ENCODE results near the gene SPSB1.
"Not testable (repeated sequence)": the region's sequence is repeated elsewhere in the genome, so short reads cannot be mapped to it uniquely, and the experiment has no call there.

Gene SPSB1

DNA sequence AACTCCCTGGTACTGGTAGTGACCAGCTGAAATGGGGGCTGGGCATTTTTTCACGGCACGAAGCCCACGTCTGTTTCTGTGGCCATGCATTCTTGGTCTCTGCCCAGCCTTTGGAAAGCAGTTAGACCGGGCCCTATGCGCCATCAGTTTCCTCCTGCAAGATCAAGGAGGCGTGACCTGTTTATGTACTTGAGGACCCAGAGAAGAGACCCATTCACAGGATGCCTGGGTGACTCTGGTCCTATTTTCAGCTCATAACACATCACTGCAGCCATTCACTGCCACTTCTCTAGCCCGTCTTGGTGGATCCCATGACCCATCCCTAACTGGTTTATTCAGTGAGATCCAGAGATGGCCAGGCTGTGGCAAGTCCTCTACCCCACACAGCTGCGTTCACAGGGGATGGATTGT is 70.4 kb downstream of the SPSB1 start:
- no peak for DNase-seq (ENCODE audit: low read depth in 2 of 2)

DNA sequence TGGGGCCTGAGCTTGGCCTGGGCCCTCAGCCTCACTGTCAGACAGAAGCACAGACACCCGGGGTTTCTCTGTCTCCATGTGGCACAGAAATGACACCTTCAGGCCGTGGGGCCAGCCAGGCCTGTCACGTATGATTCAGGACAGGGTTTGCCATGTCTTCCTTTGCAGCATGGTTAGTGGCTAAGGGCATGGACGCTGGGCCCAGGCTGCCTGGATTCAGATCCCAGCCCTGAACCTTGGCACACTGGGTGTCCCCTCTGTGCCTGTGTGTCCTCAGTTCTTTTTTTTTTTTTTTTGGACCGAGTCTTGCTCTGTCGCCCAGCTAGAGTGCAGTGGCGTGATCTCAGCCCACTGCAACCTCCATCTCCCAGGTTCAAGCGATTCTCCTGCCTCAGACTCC is 73.6 kb downstream of the SPSB1 start:
- DNase-seq (ENCODE audit: low read depth in 2 of 2) = no peak

GRCh38 chr1:9366943-9367780 is 74.5 kb downstream of the SPSB1 start:
- DNase-seq (ENCODE audit: low read depth in 2 of 2) = no peak

- DNase-seq (ENCODE audit: low read depth in 2 of 2) = no peak
These were observed 75.1 kb downstream of the SPSB1 start for GRCh38 chr1:9367806-9368205.

GRCh38 chr1:9368356-9368755 is 75.7 kb downstream of the SPSB1 start:
- no peak for DNase-seq (ENCODE audit: low read depth in 2 of 2)

DNA sequence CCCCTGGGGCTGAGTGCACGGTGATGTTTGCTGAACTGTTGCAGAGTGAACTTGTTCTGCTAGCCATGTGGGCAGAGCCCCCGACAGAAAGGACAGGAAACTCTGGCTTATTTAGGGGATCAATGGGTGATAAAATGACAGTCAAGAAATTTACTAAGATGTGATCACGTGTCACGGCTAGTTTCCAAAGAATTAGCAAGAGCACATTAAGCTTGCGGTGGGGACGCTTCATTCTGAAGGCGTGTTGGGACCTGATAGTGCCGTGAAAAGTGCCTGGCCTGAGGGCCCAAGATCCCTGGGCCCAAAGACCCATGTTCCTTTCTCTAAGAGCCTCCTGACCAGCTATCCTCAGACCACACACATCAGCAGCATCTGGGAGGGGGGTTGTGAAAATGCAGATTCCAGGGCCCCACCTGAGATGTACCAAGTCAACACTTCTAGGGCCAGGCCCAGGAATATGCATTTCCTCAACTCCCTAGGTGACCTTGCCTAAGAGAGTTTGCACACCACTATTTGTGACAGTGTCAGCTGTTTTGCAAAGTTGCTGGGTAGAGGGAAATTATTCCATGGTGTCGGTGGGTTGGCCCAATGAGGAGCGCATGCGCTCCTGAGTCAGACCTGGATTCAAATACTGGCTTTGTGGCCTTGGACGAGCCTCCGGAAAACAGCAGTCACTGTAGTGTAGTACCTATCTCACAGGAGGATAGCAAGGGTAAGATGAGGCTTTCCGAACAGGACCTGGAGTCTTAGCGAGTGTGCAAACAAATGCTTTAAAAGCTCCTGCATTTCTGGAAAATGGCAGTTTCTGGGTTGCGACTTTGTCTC is 77.5 kb downstream of the SPSB1 start:
- DNase-seq (ENCODE audit: low read depth in 2 of 2) = no peak

DNA sequence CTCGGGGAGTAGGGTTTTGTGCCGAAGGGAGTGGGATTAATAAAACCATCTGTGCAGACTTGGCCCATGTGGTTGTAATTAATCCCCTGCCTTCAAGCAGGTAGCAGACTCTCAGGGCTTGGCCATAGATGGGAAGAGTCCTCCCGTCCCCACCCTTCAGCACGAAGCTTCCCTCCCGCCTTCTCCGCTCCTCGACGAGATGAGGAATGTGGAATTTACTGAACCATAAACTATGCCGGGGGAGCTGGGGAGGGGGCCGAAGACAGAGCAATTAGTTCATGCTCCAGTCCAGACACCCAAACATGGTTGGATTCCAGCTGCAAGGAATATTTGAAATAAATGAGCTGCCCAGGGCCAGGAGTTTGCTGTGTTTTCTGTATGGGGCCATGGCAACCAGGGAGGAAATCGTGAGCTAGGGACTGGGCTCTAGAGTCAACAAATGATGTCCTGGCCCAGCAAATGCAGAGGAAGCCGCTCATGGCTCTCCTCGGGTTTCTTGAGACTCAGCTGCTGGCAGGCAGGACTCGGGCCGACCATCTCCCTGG is 78.8 kb downstream of the SPSB1 start:
- DNase-seq (ENCODE audit: low read depth in 2 of 2) = no peak

- DNase-seq (ENCODE audit: low read depth in 2 of 2) = no peak
These were observed 79.3 kb downstream of the SPSB1 start for GRCh38 chr1:9371951-9372350.

DNA sequence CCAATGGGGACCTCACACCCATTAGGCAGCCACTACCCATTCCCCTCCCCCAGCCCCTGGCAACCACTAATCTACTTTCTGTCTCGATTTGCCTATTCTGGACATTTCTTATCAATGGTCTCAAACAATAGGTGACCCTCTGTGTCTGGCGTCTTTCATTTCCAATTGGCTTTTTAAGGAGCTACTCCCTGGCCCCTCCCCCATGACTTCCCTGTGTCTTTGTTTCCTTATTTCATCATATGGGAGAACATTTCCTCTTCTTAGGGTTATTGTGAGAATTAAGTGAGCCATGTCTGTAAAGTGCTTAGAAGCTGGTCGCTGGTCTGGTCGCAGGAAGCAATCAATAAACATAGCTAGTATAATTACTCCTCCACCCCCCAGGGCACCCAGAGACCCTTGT is 80.9 kb downstream of the SPSB1 start:
- no peak for DNase-seq (ENCODE audit: low read depth in 2 of 2)

GRCh38 chr1:9374748-9375341 is 82.2 kb downstream of the SPSB1 start:
- DNase-seq (ENCODE audit: low read depth in 2 of 2) = no peak

DNA sequence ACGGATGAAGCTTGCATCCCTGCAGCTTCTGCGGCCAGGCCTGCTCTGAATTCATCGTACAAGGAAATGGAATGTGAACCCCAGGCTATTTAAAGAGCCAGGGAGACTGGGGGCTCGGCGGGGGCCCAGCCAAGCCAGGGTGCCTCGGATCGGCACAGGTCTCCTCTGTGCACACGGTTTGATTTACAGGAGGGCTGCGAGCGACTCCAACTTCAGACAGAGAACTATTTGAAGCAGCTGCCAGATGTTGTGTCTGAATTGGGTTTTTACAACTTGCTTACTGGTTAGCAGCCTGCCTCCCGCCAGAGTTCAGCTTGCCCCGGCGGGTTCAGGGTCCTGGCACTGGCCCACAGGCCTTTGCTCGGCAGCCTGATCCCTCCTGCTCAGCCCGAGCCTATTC is 83.2 kb downstream of the SPSB1 start:
- no peak for DNase-seq (ENCODE audit: low read depth in 2 of 2)

GRCh38 chr1:9376430-9376829 is 83.7 kb downstream of the SPSB1 start:
- no peak for DNase-seq (ENCODE audit: low read depth in 2 of 2)

DNA sequence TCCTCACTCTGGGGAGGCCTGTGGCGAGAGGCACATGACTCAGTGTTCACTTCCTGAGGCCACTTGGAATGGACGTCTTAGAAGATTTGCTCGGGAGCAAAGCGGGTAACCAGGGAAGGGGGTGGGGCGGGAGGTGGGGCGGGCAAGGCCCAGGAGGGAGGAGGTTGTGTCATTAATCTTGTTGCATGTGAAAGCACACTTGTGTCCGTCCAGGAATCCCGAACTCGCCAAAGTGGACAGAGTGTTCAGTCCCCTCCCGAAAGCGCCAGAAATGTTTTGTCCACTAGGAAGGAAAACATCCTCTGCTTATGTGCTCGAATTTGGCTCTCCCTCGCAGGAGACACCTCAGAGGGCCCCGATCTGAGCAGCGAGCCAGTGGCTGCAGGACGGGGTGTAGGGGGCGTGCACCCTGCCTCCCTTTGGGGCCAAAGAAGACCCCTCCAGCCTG is 84.2 kb downstream of the SPSB1 start:
- no peak for DNase-seq (ENCODE audit: low read depth in 2 of 2)

DNA sequence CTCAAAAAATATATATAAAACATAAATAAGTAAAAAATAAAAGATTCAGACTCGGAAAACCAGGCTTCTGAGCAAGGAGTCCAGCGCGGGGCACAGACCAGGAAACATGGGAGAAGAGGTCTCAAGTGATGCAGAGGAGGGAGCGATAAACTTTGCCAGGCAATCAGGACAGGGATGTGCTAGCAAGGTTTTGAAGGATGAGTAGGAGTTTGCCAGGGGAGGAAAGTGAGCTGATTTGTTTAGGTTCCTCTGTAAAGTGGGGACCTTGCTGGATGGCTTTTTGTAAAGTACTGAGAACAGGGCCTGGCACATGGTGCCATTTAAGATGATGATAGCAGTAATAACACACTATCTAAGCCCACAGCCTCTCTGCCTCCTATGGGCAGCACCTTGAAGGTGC is 86.1 kb downstream of the SPSB1 start:
- no peak for DNase-seq (ENCODE audit: low read depth in 2 of 2)

DNA sequence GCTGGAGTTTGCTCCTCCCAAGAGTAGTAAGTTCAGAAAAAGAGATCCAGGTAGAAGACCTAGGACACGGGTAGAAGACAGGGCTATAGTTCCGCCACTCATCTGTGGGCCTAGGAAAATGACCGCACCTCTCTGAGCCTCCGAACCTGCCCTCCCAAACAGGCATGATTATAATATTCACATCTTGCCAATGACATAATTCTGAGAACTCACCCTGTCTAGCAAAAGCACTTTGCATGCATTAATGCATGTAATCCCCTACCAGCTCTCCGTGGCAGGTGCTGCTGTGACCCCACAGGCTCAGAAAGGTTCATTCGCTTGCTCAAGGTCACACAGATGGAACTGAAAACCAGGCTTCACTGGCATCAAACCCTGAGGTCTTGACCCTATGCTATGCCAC is 88.0 kb downstream of the SPSB1 start:
- DNase-seq (ENCODE audit: low read depth in 2 of 2) = no peak

- DNase-seq (ENCODE audit: low read depth in 2 of 2) = no peak
These were observed 90.2 kb downstream of the SPSB1 start for GRCh38 chr1:9382643-9383491.

GRCh38 chr1:9384128-9384527 is 91.4 kb downstream of the SPSB1 start:
- DNase-seq (ENCODE audit: low read depth in 2 of 2) = no peak

DNA sequence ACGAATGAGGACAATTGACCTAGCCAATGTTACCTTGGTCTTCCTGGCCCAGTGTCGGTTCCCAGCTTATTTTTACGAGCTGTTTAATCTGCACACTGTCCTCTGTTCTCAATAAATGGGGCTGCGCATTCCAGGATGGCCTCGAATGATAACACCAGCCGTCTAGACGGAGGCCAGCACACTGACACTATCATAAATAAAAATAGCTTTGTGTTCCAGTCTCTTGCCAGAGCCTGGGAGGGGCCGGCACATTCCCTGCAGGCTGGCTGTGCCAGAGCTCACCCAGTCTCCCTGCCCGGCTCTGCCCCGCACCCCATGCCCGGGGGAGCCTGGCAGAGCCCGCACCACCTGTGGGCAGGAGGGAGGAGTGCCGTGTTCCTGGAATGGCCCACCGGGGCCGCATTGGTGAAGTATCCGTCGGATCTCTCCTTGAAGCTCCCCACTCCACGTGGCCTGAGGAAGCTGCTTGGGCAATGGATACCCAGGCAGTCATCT is 92.1 kb downstream of the SPSB1 start:
- no peak for DNase-seq (ENCODE audit: low read depth in 2 of 2)

DNA sequence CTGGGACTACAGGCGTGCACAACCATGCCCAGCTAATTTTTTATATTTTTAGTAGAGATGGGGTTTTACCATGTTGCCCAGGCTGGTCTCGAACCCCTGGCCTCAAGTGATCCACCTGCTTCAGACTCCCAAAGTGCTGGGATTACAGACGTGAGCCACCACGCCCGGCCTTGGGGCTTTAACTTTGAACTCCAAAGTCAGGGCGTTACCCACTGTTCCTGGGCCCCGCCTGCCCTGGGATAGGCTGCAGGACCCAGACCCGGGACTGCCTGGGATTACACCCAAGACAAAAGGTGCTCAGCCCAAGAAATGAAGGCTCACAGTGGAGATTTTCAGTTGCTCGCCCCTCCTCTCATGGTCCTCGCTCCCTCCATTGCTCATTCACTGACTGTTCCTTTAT is 92.7 kb downstream of the SPSB1 start:
- DNase-seq (ENCODE audit: low read depth in 2 of 2) = not testable (repeated sequence)

- no peak for DNase-seq (ENCODE audit: low read depth in 2 of 2)
These were observed 93.3 kb downstream of the SPSB1 start for GRCh38 chr1:9385801-9386573.

Measured in stimulated activated CD4-positive, alpha-beta T cell treated with anti-CD3 and anti-CD28 coated beads, Interleukin-1b, Interleukin-23, amount 100 ng/mL, for 4 hours (primary cell).